GM21447 (cell line): ENCODE results near the gene AHCY.

Experiments used
- ATAC-seq: cut with Tn5 transposase; IDR thresholded peaks from one replicate; pipeline ENCODE4 v1.9.1; 2021; ENCODE audit not compliant: unreplicated experiment

AHCY gene

GRCh38 chr20:34324541-34324940, 21.4 kb upstream of the AHCY start:
- ATAC-seq, result no peak

GRCh38 chr20:34322267-34323105, 19.3 kb upstream of the AHCY start:
- no peak for ATAC-seq

GRCh38 chr20:34320861-34321260, 17.7 kb upstream of the AHCY start:
- ATAC-seq, result no peak

GRCh38 chr20:34318609-34319443, 15.7 kb upstream of the AHCY start:
- no peak for ATAC-seq

GRCh38 chr20:34316196-34316814, 13.2 kb upstream of the AHCY start:
- ATAC-seq, result no peak

GRCh38 chr20:34315236-34315635, 12.1 kb upstream of the AHCY start:
- no peak for ATAC-seq

- ATAC-seq, result peak; percentile 90
Measured at GRCh38 chr20:34312544-34313217, 9.5 kb upstream of the AHCY start.

- ATAC-seq, result no peak
Measured at GRCh38 chr20:34312024-34312460, 8.9 kb upstream of the AHCY start.

GRCh38 chr20:34311118-34312023, 8.2 kb upstream of the AHCY start:
- ATAC-seq, result no peak

- no peak for ATAC-seq
Measured at GRCh38 chr20:34310481-34311117, 7.4 kb upstream of the AHCY start.

GRCh38 chr20:34309691-34310090, 6.5 kb upstream of the AHCY start:
- ATAC-seq, result no peak

- ATAC-seq, result no peak
Measured at GRCh38 chr20:34305333-34306230, 2.4 kb upstream of the AHCY start.

- ATAC-seq, result no peak
Measured at GRCh38 chr20:34302312-34302722, 838 bp downstream of the AHCY start.

- no peak for ATAC-seq
Measured at GRCh38 chr20:34301587-34302311, 1.4 kb downstream of the AHCY start.

GRCh38 chr20:34300809-34301586, 2.2 kb downstream of the AHCY start:
- no peak for ATAC-seq

- no peak for ATAC-seq
Measured at GRCh38 chr20:34300256-34300806, 2.8 kb downstream of the AHCY start.
